NCI-H2081 treated with DMSO at 0.1 percent for 48 hours (cell line): ENCODE results near the gene KRTAP4-4.
"Not testable (repeated sequence)": the region's sequence is repeated elsewhere in the genome, so short reads cannot be mapped to it uniquely, and the experiment has no call there.

Experiments
- DNase-seq: peaks from one replicate; lab custom pipeline; 2025; lab: John Stamatoyannopoulos, UW

KRTAP4-4 gene

GRCh38 chr17:41160648-41161047, at the start of gene KRTAP4-4:
Gene KRTAP4-4, minus strand, starts transcription at chr17:41160748. Its CDS starts 57 bp downstream, at chr17:41160691.
- DNase-seq, result no peak

GRCh38 chr17:41199421-41200078, 39.0 kb upstream of the KRTAP4-4 start:
- DNase-seq, result no peak

GRCh38 chr17:41196068-41196467, 35.5 kb upstream of the KRTAP4-4 start:
- no peak for DNase-seq

- DNase-seq, result no peak
These were observed 29.8 kb upstream of the KRTAP4-4 start for GRCh38 chr17:41190328-41190727.

- DNase-seq, result not testable (repeated sequence)
These were observed 29.3 kb upstream of the KRTAP4-4 start, which contains the start of gene KRTAP9-1 for GRCh38 chr17:41189837-41190318. Gene KRTAP9-1, plus strand, starts transcription at chr17:41189887. Its CDS starts 0 bp downstream, at chr17:41189887.

- no peak for DNase-seq
These were observed 26.3 kb upstream of the KRTAP4-4 start for GRCh38 chr17:41186872-41187271.

- no peak for DNase-seq
These were observed 24.5 kb upstream of the KRTAP4-4 start for GRCh38 chr17:41185001-41185400.

- no peak for DNase-seq
These were observed 24.0 kb upstream of the KRTAP4-4 start, which contains the start of gene KRTAP4-1 for GRCh38 chr17:41184480-41184961. Gene KRTAP4-1, minus strand, starts transcription at chr17:41184911. Its CDS starts 57 bp downstream, at chr17:41184854.

- no peak for DNase-seq
These were observed 18.5 kb upstream of the KRTAP4-4 start for GRCh38 chr17:41178843-41179616.

- DNase-seq, result no peak
These were observed 17.8 kb upstream of the KRTAP4-4 start for GRCh38 chr17:41178341-41178740.

GRCh38 chr17:41177727-41178271, 17.3 kb upstream of the KRTAP4-4 start, which contains the start of gene KRTAP4-2:
Gene KRTAP4-2, minus strand, starts transcription at chr17:41178221. Its CDS starts 57 bp downstream, at chr17:41178164.
- DNase-seq, result no peak

GRCh38 chr17:41176744-41177387, 16.3 kb upstream of the KRTAP4-4 start:
- DNase-seq, result no peak

GRCh38 chr17:41171886-41172285, 11.3 kb upstream of the KRTAP4-4 start:
- DNase-seq, result no peak

- no peak for DNase-seq
These were observed 7.6 kb upstream of the KRTAP4-4 start, which contains the start of gene KRTAP4-3 for GRCh38 chr17:41168121-41168520. Gene KRTAP4-3, minus strand, starts transcription at chr17:41168221. Its CDS starts 49 bp downstream, at chr17:41168172.

- no peak for DNase-seq
These were observed 7.0 kb upstream of the KRTAP4-4 start for GRCh38 chr17:41167561-41167960.

- no peak for DNase-seq
These were observed 3.3 kb upstream of the KRTAP4-4 start for GRCh38 chr17:41163828-41164227.

- DNase-seq, result not testable (repeated sequence)
These were observed 358 bp downstream of the KRTAP4-4 start for GRCh38 chr17:41160190-41160589.

- DNase-seq, result no peak
These were observed 6.7 kb downstream of the KRTAP4-4 start for GRCh38 chr17:41153856-41154255.

- no peak for DNase-seq
These were observed 9.0 kb downstream of the KRTAP4-4 start for GRCh38 chr17:41151525-41151924.

GRCh38 chr17:41150026-41150425, 10.5 kb downstream of the KRTAP4-4 start:
- no peak for DNase-seq

GRCh38 chr17:41149652-41149985, 10.9 kb downstream of the KRTAP4-4 start, which contains the start of gene KRTAP4-5:
Gene KRTAP4-5, minus strand, starts transcription at chr17:41149825. Its CDS starts 58 bp downstream, at chr17:41149767.
- DNase-seq, result no peak
